HL-60/S4 treated with retinoic acid at 250 ng/mL for 4 days and 3 days (cell line): ENCODE measurements around the gene SF3B1.
"Not testable (repeated sequence)": the region's sequence is repeated elsewhere in the genome, so short reads cannot be mapped to it uniquely, and the experiment has no call there.

Experiments used
- in situ Hi-C: fragments of 300-500 bp; cut with MboI; formaldehyde crosslinking; loops from 2 replicates; pipeline ENCODE4 v1.7.0; 2022; ENCODE audit warnings: low sequenced_read_pairs

SF3B1 gene

GRCh38 chr2:197383825-197384224, 51.0 kb downstream of the SF3B1 start:
- in situ Hi-C loops = loop anchor here (10.0 kb wide), 1 partner anchor 609 kb away; no protein-coding TSS in a partner anchor

GRCh38 chr2:197381641-197382040, 53.2 kb downstream of the SF3B1 start:
- in situ Hi-C loops = loop anchor here (10.0 kb wide), 1 partner anchor 607 kb away; no protein-coding TSS in a partner anchor

GRCh38 chr2:197379918-197380309, 54.9 kb downstream of the SF3B1 start:
- in situ Hi-C loops = loop anchor here (10.0 kb wide), 1 partner anchor 605 kb away; no protein-coding TSS in a partner anchor

GRCh38 chr2:197379308-197379917, 55.4 kb downstream of the SF3B1 start:
- in situ Hi-C loops = not testable (repeated sequence)

- in situ Hi-C loops = no loop called here
Observed at GRCh38 chr2:197378494-197379307, 56.1 kb downstream of the SF3B1 start.

- in situ Hi-C loops = no loop called here
Observed at GRCh38 chr2:197378086-197378485, 56.7 kb downstream of the SF3B1 start.

GRCh38 chr2:197377670-197378069, 57.2 kb downstream of the SF3B1 start:
- in situ Hi-C loops = no loop called here

GRCh38 chr2:197372592-197372991, 62.2 kb downstream of the SF3B1 start:
- in situ Hi-C loops = no loop called here

GRCh38 chr2:197370664-197371063, 64.2 kb downstream of the SF3B1 start:
- in situ Hi-C loops = not testable (repeated sequence)

- in situ Hi-C loops = no loop called here
Observed at GRCh38 chr2:197369933-197370320, 64.9 kb downstream of the SF3B1 start.

- in situ Hi-C loops = no loop called here
Observed at GRCh38 chr2:197369228-197369932, 65.4 kb downstream of the SF3B1 start.

GRCh38 chr2:197368412-197368811, 66.4 kb downstream of the SF3B1 start:
- in situ Hi-C loops = no loop called here

GRCh38 chr2:197363998-197364397, 70.8 kb downstream of the SF3B1 start:
- in situ Hi-C loops = no loop called here

GRCh38 chr2:197360744-197361156, 74.1 kb downstream of the SF3B1 start:
- in situ Hi-C loops = no loop called here

- in situ Hi-C loops = no loop called here
Observed at GRCh38 chr2:197359859-197360258, 75.0 kb downstream of the SF3B1 start.

GRCh38 chr2:197358931-197359330, 75.9 kb downstream of the SF3B1 start:
- in situ Hi-C loops = no loop called here

- in situ Hi-C loops = no loop called here
Observed at GRCh38 chr2:197357986-197358385, 76.8 kb downstream of the SF3B1 start.

- in situ Hi-C loops = no loop called here
Observed at GRCh38 chr2:197356136-197356535, 78.7 kb downstream of the SF3B1 start.

GRCh38 chr2:197354169-197354558, 80.7 kb downstream of the SF3B1 start:
- in situ Hi-C loops = no loop called here

GRCh38 chr2:197353393-197354168, 81.2 kb downstream of the SF3B1 start:
- in situ Hi-C loops = no loop called here

- in situ Hi-C loops = no loop called here
Observed at GRCh38 chr2:197349699-197350098, 85.1 kb downstream of the SF3B1 start.
